Superior temporal gyrus (tissue), 1 donor: ENCODE results near the gene TMEM141.
"Not testable (repeated sequence)": the region's sequence is repeated elsewhere in the genome, so short reads cannot be mapped to it uniquely, and the experiment has no call there.

Source experiments
- DNase-seq: peaks from one replicate; pipeline ENCODE4 v3.0.0-alpha.2; 2016; ENCODE audit errors: extremely low spot score

TMEM141 gene

DNA sequence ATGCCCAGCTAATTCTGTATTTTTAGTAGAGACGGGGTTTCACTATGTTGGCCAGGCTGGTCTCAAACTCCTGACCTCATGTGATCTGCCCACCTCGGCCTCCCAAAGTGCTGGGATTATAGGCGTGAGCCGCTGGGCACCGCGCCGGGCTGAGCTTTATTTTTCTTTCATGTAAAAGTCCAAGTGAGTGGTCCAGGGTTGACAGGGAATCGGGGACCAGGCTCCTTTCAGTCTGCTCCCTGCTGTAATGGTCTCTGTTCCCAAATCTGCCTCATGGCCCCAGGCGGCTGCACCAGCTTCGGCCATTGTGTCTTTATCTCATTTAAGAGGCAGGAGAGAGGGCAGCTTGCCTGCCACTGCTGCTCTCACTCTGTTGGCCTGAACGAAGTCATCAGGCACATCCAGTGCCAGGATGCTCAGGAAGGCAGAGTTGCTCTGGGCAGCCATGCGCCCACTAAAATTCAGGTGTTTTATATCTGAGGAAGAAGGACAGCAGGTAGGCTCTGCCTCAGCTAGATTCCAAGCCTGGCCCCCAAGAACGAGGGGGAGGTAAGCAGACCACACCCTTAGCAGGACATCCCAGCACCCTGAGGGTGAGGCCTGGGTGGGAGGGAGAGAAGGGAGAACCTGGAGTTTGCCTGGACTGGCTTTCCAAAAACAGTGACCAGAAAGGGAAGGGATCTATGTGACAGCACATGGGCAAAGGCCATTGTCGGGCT, 3.3 kb downstream of the TMEM141 start:
- no peak for DNase-seq

GRCh38 chr9:136795000-136795348, 3.8 kb downstream of the TMEM141 start:
- DNase-seq = no peak

DNA sequence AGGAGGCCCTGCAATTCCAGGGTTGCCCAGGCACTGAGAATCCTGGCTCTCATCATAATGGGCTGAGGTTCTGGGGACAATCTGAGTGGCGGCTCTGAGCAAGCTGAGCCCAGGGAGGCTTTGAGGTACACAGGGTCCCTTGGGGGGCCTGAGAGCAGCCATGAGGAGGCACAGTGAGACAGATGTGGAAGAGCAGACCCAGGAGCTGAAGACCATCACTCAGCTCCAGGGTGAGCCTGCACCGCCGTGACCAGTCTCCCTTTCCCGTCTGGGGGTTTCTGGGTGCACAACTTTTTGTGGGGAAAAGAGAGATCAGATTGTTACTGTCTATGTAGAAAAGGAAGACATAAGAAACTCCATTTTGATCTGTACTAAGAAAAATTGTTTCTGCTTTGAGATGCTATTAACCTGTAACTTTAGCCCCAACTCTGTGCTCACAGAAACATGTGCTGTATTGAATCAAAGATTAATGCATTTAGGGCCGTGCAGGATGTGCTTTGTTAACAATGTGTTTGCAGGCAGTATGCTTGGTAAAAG, 5.2 kb downstream of the TMEM141 start, which contains the start of gene CCDC183:
TSS of gene CCDC183 (plus strand) at position 101 of the 537 bp plus-strand sequence. CDS start at position 161, 60 bp downstream.
- no peak for DNase-seq

DNA sequence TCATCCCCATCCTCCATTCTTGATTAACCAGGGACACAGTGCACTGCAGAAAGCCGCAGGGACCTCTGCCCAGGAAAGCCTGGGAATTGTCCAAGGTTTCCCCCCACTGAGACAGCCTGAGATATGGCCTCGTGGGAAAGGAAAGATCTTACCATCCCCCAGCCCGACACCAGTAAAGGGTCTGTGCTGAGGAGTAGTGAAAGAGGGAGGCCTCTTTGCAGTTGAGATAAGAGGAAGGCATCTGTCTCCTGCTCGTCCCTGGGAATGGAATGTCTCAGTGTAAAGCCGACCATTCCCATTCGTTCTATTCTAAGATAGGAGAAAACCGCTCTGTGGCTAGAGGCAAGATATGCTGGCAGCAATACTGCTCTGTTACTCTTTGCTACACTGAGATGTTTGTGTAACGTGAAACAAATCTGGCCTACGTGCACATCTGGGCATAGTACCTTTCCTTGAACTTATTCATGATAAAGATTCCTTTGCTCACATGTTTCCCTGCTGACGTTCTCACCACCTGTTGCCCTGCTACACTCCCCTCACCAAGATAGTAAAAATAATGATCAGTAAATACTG, 5.7 kb downstream of the TMEM141 start:
- not testable (repeated sequence) for DNase-seq

GRCh38 chr9:136798708-136799078, 7.5 kb downstream of the TMEM141 start:
- DNase-seq = no peak

GRCh38 chr9:136799079-136799853, 8.1 kb downstream of the TMEM141 start:
- DNase-seq = no peak

GRCh38 chr9:136799854-136800657, 8.9 kb downstream of the TMEM141 start:
- DNase-seq = no peak

GRCh38 chr9:136802321-136802720, 11.2 kb downstream of the TMEM141 start:
- no peak for DNase-seq

DNA sequence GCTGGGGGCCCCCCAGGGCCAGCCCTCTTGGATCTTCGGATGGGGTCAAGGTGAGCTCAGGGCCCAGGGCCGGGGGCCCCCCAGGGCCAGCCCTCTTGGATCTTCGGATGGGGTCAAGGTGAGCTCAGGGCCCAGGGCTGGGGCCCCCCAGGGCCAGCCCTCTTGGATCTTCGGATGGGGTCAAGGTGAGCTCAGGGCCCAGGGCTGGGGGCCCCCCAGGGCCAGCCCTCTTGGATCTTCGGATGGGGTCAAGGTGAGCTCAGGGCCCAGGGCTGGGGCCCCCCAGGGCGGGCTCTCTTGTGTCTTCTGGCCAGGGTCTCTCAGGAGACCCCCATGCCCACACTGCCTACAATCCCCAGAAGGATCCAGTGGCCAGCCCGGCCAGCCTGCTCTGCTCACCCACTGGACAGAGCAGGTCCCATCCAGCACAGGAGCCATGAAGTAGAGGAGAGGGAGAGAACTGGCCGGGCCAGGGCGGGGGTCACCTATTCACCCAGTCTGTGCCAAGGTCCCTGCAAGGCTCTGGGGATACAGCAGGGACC, 11.9 kb downstream of the TMEM141 start:
- DNase-seq = not testable (repeated sequence)

DNA sequence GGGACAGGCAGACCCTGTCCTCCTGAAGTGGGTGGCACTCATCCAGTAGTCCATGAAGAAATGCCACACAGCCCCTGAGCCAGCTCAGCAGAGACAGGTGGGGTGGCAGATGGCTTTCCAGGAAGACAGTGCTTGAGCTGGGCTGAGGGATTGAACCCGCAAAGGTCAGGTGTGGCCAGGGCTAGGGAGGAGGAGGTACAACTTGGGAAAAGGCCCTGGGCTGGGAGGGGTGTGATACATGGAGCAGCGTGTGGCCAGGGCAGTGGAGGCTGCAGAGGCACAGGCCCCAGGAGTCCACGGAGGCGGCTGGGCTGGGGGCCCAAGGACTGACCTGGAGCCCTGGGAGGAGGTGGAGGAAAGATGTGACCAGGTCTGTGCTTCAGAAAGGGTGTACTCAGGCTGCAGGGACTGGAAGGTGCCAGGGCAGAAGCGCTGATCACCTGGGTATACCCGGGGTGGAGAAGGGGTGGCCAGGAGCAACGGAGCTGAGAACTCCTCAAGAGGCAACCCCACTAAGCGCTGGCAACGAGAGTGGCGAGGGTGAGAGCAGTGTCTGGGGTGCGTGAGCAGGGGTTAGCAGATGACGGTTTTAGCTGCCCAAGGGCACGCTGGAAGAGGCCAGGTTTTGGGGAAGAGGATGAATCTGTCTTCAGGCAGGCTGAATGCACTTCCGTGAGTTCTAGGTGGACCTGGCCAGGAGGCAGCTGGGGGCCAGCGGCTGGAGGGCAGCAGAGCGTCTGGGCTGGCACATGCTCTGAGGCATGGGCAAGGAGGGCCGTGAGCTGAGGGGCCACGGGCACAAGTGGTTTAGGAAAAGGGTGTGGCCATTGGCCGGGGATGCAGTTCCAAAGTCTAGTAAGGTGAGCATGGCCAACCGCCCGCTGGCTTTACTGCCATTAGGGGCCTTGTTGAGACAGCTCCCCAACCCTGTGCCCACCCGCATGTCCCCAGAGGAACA, 12.7 kb downstream of the TMEM141 start:
- no peak for DNase-seq

- no peak for DNase-seq
These were observed 13.5 kb downstream of the TMEM141 start for GRCh38 chr9:136804509-136805206.

- DNase-seq = no peak
These were observed 14.1 kb downstream of the TMEM141 start for GRCh38 chr9:136805207-136805740.

DNA sequence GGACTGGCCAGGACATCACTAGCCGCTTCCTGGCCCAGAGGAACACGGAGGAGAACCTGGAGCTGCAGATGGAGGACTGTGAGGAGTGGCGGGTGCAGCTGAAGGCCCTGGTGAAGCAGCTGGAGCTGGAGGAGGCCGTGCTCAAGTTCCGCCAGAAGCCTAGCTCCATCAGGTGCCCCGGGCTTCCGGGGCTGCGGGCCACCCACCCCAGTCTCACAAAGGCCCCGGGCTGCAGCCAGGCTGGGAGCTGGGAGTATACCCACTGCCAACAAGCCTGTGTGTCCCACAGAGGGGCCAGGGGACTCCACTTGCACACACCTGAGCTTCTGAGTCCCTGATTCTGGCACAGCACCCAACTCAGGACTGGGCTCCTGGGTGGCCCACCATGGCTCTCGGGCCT, 14.9 kb downstream of the TMEM141 start:
- no peak for DNase-seq

- DNase-seq = no peak
These were observed 15.6 kb downstream of the TMEM141 start for GRCh38 chr9:136806631-136807201.

DNA sequence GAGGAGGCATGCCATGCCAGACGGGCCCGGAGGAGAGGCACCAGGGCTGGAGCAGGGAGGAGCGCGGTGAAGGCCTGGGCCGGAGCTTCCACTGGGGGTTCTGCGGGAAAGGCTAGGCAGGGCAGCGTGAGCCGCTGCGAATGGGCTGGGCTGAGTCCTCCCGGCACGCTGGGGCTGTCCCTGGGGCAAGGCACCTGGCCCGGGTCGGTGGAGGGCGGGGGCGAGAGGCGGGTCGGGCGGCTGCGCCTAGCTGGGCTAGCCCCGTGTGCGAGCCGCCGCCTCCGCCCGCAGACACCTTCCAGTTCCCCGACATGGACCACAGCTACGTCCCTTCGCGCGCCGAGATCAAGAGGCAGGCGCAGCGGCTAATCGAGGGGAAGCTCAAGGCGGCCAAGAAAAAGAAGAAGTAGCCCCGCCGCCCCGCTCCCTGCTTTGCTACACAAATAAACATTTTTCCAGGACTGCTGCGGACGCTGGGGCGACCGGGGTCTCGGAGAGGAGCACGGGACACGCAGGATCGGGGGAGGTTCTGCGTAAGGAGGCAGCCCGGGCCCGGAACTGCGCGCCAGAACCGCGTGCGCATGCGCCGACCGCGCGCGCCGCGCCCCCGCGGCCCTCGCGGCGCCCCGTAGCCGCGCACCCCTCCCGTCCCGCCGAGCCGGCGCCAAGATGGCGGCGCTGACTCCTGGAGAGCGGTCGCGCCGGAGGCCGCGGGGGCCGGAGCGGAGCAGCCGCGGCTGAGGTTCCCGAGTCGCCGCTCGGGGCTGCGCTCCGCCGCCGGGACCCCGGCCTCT, 16.3 kb downstream of the TMEM141 start, which contains the start of gene RABL6:
TSS of gene RABL6 (plus strand) at position 668 of the 794 bp plus-strand sequence. CDS start 249 bp downstream, outside the sequence.
- DNase-seq = peak; percentile 69

GRCh38 chr9:136808075-136808805, 17.1 kb downstream of the TMEM141 start:
- DNase-seq = no peak

GRCh38 chr9:136808806-136809158, 17.6 kb downstream of the TMEM141 start:
- DNase-seq = no peak
